ENCODE data around the gene CLCN7. TPM values are rescaled to one million over a fixed set of nuclear protein-coding genes. Genes with fewer than 3 reads are reported as not detected.

CLCN7 gene
- total and polyA plus RNA-seq, 2 of the 8 experiments (the other 6 are each of a cell fraction or from before 2014, with no cell fraction given): 38.6 to 81.5 TPM

DNA sequence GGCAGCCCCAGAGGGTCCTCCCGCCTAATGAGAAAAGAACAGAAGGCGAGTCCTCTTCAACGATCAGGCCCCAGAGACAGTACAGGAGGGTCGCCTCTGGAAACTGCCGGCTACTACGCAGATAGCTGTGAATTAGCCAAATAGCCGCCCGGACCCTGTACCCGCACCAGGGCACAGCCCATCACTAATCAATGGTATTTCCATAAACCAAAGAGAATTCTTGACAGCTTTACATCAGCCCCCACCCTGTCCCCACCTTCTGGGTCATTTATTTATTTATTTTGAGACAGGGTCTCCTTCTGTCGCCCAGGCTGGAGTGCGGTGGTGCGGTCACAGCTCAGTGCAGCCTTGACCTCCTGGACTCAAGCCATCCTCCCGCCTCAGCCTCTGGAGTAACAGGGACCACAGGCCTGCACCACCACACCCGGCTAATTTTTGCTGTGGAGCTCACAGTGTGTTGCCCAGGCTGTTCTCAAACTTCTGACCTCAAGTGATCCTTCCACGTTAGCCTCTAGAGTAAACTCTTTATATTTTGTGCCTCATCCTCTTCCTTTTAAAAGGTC lies 805 bp upstream of the CLCN7 start (continued):
- TF ChIP-seq, protein P1, sequence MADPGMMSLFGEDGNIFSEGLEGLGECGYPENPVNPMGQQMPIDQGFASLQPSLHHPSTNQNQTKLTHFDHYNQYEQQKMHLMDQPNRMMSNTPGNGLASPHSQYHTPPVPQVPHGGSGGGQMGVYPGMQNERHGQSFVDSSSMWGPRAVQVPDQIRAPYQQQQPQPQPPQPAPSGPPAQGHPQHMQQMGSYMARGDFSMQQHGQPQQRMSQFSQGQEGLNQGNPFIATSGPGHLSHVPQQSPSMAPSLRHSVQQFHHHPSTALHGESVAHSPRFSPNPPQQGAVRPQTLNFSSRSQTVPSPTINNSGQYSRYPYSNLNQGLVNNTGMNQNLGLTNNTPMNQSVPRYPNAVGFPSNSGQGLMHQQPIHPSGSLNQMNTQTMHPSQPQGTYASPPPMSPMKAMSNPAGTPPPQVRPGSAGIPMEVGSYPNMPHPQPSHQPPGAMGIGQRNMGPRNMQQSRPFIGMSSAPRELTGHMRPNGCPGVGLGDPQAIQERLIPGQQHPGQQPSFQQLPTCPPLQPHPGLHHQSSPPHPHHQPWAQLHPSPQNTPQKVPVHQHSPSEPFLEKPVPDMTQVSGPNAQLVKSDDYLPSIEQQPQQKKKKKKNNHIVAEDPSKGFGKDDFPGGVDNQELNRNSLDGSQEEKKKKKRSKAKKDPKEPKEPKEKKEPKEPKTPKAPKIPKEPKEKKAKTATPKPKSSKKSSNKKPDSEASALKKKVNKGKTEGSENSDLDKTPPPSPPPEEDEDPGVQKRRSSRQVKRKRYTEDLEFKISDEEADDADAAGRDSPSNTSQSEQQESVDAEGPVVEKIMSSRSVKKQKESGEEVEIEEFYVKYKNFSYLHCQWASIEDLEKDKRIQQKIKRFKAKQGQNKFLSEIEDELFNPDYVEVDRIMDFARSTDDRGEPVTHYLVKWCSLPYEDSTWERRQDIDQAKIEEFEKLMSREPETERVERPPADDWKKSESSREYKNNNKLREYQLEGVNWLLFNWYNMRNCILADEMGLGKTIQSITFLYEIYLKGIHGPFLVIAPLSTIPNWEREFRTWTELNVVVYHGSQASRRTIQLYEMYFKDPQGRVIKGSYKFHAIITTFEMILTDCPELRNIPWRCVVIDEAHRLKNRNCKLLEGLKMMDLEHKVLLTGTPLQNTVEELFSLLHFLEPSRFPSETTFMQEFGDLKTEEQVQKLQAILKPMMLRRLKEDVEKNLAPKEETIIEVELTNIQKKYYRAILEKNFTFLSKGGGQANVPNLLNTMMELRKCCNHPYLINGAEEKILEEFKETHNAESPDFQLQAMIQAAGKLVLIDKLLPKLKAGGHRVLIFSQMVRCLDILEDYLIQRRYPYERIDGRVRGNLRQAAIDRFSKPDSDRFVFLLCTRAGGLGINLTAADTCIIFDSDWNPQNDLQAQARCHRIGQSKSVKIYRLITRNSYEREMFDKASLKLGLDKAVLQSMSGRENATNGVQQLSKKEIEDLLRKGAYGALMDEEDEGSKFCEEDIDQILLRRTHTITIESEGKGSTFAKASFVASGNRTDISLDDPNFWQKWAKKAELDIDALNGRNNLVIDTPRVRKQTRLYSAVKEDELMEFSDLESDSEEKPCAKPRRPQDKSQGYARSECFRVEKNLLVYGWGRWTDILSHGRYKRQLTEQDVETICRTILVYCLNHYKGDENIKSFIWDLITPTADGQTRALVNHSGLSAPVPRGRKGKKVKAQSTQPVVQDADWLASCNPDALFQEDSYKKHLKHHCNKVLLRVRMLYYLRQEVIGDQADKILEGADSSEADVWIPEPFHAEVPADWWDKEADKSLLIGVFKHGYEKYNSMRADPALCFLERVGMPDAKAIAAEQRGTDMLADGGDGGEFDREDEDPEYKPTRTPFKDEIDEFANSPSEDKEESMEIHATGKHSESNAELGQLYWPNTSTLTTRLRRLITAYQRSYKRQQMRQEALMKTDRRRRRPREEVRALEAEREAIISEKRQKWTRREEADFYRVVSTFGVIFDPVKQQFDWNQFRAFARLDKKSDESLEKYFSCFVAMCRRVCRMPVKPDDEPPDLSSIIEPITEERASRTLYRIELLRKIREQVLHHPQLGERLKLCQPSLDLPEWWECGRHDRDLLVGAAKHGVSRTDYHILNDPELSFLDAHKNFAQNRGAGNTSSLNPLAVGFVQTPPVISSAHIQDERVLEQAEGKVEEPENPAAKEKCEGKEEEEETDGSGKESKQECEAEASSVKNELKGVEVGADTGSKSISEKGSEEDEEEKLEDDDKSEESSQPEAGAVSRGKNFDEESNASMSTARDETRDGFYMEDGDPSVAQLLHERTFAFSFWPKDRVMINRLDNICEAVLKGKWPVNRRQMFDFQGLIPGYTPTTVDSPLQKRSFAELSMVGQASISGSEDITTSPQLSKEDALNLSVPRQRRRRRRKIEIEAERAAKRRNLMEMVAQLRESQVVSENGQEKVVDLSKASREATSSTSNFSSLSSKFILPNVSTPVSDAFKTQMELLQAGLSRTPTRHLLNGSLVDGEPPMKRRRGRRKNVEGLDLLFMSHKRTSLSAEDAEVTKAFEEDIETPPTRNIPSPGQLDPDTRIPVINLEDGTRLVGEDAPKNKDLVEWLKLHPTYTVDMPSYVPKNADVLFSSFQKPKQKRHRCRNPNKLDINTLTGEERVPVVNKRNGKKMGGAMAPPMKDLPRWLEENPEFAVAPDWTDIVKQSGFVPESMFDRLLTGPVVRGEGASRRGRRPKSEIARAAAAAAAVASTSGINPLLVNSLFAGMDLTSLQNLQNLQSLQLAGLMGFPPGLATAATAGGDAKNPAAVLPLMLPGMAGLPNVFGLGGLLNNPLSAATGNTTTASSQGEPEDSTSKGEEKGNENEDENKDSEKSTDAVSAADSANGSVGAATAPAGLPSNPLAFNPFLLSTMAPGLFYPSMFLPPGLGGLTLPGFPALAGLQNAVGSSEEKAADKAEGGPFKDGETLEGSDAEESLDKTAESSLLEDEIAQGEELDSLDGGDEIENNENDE (IDR thresholded peaks at IDR 0.05; ENCODE audit: insufficient replicate concordance, low read length): no peak
- TF ChIP-seq POU5F1 (IDR thresholded peaks at IDR 0.05; ENCODE audit: low read depth, low read length): no peak
- no peak for TF ChIP-seq CBX8 (IDR thresholded peaks at IDR 0.05; ENCODE audit: borderline replicate concordance, low read depth, low read length)
- TF ChIP-seq MAFK (IDR thresholded peaks at IDR 0.05; ENCODE audit: low read depth, low read length): no peak
- TF ChIP-seq CEBPB (IDR thresholded peaks at IDR 0.05; ENCODE audit: low read depth, low read length): no peak
- no peak for TF ChIP-seq ASH2L (IDR thresholded peaks at IDR 0.05; ENCODE audit: low read length)
- no peak for TF ChIP-seq TCF12 (IDR thresholded peaks at IDR 0.05; ENCODE audit: low read depth, low read length)
- no peak for TF ChIP-seq TEAD4 (IDR thresholded peaks at IDR 0.05; ENCODE audit: low read depth, low read length)
- no peak for TF ChIP-seq CREB1 (IDR thresholded peaks at IDR 0.05)
